ENCODE results near the gene IPCEF1. TPM values are rescaled to one million over a fixed set of nuclear protein-coding genes. Genes with fewer than 3 reads are reported as not detected.

Gene IPCEF1
- total and polyA plus RNA-seq, 4 donors, result 0.46 to 2.8 (median 1.3) TPM

- Histone ChIP-seq H3K36me3 (ENCODE audit: control insufficient read depth in 4 of 4, insufficient read depth in 3 of 4, low read depth in 1 of 4, low read length in 3 of 4) (no peaks in the 10 kb centered on the region), H3K4me3 (ENCODE audit: low read depth in 1 of 3, low read length in 3 of 3) (no peak overlapping the region), H3K27ac (ENCODE audit: low read depth in 1 of 2, low read length in 2 of 2) (no peak overlapping the region), H3K27me3 (ENCODE audit: control insufficient read depth in 4 of 4, insufficient read depth in 4 of 4, low read length in 3 of 4) (no peaks in the 10 kb centered on the region), H3K9me3 (ENCODE audit: control insufficient read depth in 4 of 4, low read length in 3 of 4) (peaks cover 3 to 8% (median 5%) of the 10 kb centered on the region in 4 donors), H3K9ac (ENCODE audit: low read depth in 1 of 2, low read length in 2 of 2) (no peak overlapping the region), H3K4me1 (ENCODE audit: control insufficient read depth in 4 of 4, insufficient read depth in 4 of 4, low read length in 3 of 4) (no peaks in the 10 kb centered on the region)
- WGBS, result 52% methylated on average over 2 of the region's 2 CpGs
- no peak for TF ChIP-seq REST (IDR thresholded peaks at IDR 0.05)
- TF ChIP-seq YY1 (IDR thresholded peaks at IDR 0.05), result no peak
- TF ChIP-seq, protein P1, sequence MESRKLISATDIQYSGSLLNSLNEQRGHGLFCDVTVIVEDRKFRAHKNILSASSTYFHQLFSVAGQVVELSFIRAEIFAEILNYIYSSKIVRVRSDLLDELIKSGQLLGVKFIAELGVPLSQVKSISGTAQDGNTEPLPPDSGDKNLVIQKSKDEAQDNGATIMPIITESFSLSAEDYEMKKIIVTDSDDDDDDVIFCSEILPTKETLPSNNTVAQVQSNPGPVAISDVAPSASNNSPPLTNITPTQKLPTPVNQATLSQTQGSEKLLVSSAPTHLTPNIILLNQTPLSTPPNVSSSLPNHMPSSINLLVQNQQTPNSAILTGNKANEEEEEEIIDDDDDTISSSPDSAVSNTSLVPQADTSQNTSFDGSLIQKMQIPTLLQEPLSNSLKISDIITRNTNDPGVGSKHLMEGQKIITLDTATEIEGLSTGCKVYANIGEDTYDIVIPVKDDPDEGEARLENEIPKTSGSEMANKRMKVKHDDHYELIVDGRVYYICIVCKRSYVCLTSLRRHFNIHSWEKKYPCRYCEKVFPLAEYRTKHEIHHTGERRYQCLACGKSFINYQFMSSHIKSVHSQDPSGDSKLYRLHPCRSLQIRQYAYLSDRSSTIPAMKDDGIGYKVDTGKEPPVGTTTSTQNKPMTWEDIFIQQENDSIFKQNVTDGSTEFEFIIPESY (IDR thresholded peaks at IDR 0.05), result no peak
- TF ChIP-seq GABPA (IDR thresholded peaks at IDR 0.05 in 1 of 2, conservative IDR thresholded peaks at IDR 0.05 in 1 of 2), result no peak
- TF ChIP-seq RAD21 (IDR thresholded peaks at IDR 0.05), result no peak
- TF ChIP-seq FOXA1 (IDR thresholded peaks at IDR 0.05), result no peak
- no peak for TF ChIP-seq HNF4A (conservative IDR thresholded peaks at IDR 0.05)
- no peak for TF ChIP-seq EGR1 (IDR thresholded peaks at IDR 0.05; ENCODE audit: low read depth in 2 of 2)
- no peak for TF ChIP-seq JUND (IDR thresholded peaks at IDR 0.05)
- TF ChIP-seq RXRA (IDR thresholded peaks at IDR 0.05), result no peak
- TF ChIP-seq HNF4G (IDR thresholded peaks at IDR 0.05), result no peak
- TF ChIP-seq FOXA2 (IDR thresholded peaks at IDR 0.05), result no peak
- TF ChIP-seq ATF3 (IDR thresholded peaks at IDR 0.05), result no peak
- no peak for TF ChIP-seq SP1 (IDR thresholded peaks at IDR 0.05)
- TF ChIP-seq, protein P2, sequence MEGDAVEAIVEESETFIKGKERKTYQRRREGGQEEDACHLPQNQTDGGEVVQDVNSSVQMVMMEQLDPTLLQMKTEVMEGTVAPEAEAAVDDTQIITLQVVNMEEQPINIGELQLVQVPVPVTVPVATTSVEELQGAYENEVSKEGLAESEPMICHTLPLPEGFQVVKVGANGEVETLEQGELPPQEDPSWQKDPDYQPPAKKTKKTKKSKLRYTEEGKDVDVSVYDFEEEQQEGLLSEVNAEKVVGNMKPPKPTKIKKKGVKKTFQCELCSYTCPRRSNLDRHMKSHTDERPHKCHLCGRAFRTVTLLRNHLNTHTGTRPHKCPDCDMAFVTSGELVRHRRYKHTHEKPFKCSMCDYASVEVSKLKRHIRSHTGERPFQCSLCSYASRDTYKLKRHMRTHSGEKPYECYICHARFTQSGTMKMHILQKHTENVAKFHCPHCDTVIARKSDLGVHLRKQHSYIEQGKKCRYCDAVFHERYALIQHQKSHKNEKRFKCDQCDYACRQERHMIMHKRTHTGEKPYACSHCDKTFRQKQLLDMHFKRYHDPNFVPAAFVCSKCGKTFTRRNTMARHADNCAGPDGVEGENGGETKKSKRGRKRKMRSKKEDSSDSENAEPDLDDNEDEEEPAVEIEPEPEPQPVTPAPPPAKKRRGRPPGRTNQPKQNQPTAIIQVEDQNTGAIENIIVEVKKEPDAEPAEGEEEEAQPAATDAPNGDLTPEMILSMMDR (IDR thresholded peaks at IDR 0.05; ENCODE audit: low read depth, low read length, missing input control), result no peak
- TF ChIP-seq NR2F2 (IDR thresholded peaks at IDR 0.05), result no peak
- no peak for TF ChIP-seq TAF1 (conservative IDR thresholded peaks at IDR 0.05)
- TF ChIP-seq MAX (IDR thresholded peaks at IDR 0.05), result no peak
- DNase-seq (ENCODE audit: low spot score), result no peak
These were observed 228.9 kb downstream of the IPCEF1 start for GRCh38 chr6:154127657-154128056.

Data from liver (tissue), 9 donors.